Muscle of arm (tissue), 12 donors: ENCODE data around the gene TDP1. TPM values are rescaled to one million over a fixed set of nuclear protein-coding genes. Genes with fewer than 3 reads are reported as not detected.

Experiments used
- polyA plus RNA-seq, 12 donors: library from polyadenylated mRNA; unstranded; fragments of 120-200 nt; gene quantifications; one replicate each; pipeline ENCODE4 v1.2.1, GENCODE V29; 2013; ENCODE audit not compliant: insufficient read length in 12 of 12

Gene TDP1
- polyA plus RNA-seq, 12 donors = 7.7 to 35.9 (median 11.0) TPM; not detected in 1

Other genes with a start within 250 kb of the TDP1 start
- gene EFCAB11, start 1.2 kb upstream of the TDP1 start, polyA plus RNA-seq = 10 to 100 TPM in 1 of 12 donors, 1 to 10 TPM in 10, not detected in 1; 4.5 to 19.9 (median 7.9) TPM
- gene KCNK13, start 106.1 kb downstream of the TDP1 start, polyA plus RNA-seq = 1 to 10 TPM in 1 of 12 donors, under 1 TPM in 9, not detected in 2; 0.19 to 1.0 (median 0.29) TPM